Heart right ventricle (tissue), 16 donors: ENCODE measurements around the gene AIG1. TPM values are rescaled to one million over a fixed set of nuclear protein-coding genes. Genes with fewer than 3 reads are reported as not detected.
A peak's percentile ranks its signal among the peaks of the same experiment; 100 is the strongest.

ENCODE experiments used
- ATAC-seq, 8 donors: fragments of 200-7000 bp; cut with Tn5 transposase; one replicate each; pipeline ENCODE4 v1.9.1; 2020; ENCODE audit warnings: mild to moderate bottlenecking in 8 of 8, moderate library complexity in 8 of 8, moderate number of reproducible peaks in 1 of 8
- DNase-seq, 2 donors: peaks; one replicate each; pipeline ENCODE4 v3.0.0-alpha.2; 2020
- H3K27ac ChIP-seq, 10 donors: fragments of 200-600 bp; sonication (generic) in 2 of 10; one replicate each; pipeline versions ENCODE4 v1.5.0 to v1.8.0; 2020 to 2022; ENCODE audit warnings: mild to moderate bottlenecking in 3 of 10
- H3K27me3 ChIP-seq, 7 donors: fragments of 200-600 bp; one replicate each; pipeline ENCODE4 v1.8.0; 2021 to 2022; ENCODE audit warnings: mild to moderate bottlenecking in 2 of 7
- H3K36me3 ChIP-seq, 9 donors: fragments of 200-600 bp; sonication (generic) in 1 of 9; one replicate each; pipeline versions ENCODE4 v1.5.0 to v1.8.0; 2020 to 2022; ENCODE audit warnings: mild to moderate bottlenecking in 2 of 9
- H3K4me1 ChIP-seq, 9 donors: fragments of 200-600 bp; sonication (generic) in 1 of 9; one replicate each; pipeline versions ENCODE4 v1.5.0 to v1.8.0; 2020 to 2022; ENCODE audit warnings: mild to moderate bottlenecking in 4 of 9
- H3K4me3 ChIP-seq, 10 donors: fragments of 200-600 bp; sonication (generic) in 2 of 10; one replicate each; pipeline versions ENCODE4 v1.5.0 to v1.8.0; 2020 to 2022; ENCODE audit warnings: mild to moderate bottlenecking in 7 of 10, moderate library complexity in 2 of 10
- H3K9me3 ChIP-seq, 11 donors: fragments of 200-600 bp in 10 of 11; sonication (generic) in 2 of 11; one replicate each; pipeline versions ENCODE4 v1.5.0 to v1.8.0; 2013 to 2022; ENCODE audit warnings: mild to moderate bottlenecking in 2 of 11, control low read depth in 1 of 11, moderate library complexity in 1 of 11
- CTCF ChIP-seq, 9 donors: fragments of 200-600 bp; sonication (generic) in 2 of 9; IDR thresholded peaks; one replicate each; pipeline versions ENCODE4 v1.5.0 to v1.8.0; 2021 to 2022; ENCODE audit warnings: antibody characterized with exemption in 9 of 9, mild to moderate bottlenecking in 5 of 9, moderate library complexity in 1 of 9
- WGBS, 2 donors: extraction: QIAGEN DNeasy Blood & Tissue Kit; methylation state at CpG; one replicate each; pipeline ENCODE4 v1.1.7; 2013; ENCODE audit warnings: inconsistent platforms in 1 of 2; 5-methylcytosine and 5-hydroxymethylcytosine counted together
- intact Hi-C, 10 donors: fragments of 100-400 bp; cut with DNase I; formaldehyde crosslinking; loops; one replicate each; pipeline versions ENCODE4 v1.11.1 to v1.14.2; 2022
- polyA plus RNA-seq, 2 donors: library from polyadenylated mRNA; stranded (reverse); fragments of 200-250 nt; gene quantifications; one replicate each; pipeline ENCODE4 v1.2.3, GENCODE V29; 2013
- total RNA-seq, 10 donors: library from RNA; stranded (reverse); fragmentation: NEBNext Ultra II Directional in 3 of 10; extraction: Animal tissue kit (Norgen Biotek cat#: 25700) in 3 of 10; gene quantifications; one replicate each; pipeline versions ENCODE4 v1.2.1 to v1.2.4, GENCODE V29; 2021 to 2023
- donor health status: Arrhythmogenic right ventricular cardiomyopathy.
- donor health status: ischemic (EF 13 %, LVEDD 7.1; RV severe dilation, severe dysfunction).
- donor health status: healthy with polysubstance abuse.
- donor health status: DM: no; HTN: yes; CAD: no.
- donor health status: DM: no; HTN: no; CAD: no.
- donor health status: ischemic (EF 25% LVEDD 6.9; RV normal size, moderate dysfunction).
- donor health status: ischemic (EF 25% LVEDD 5.7; RV mildly dilated, moderate dysfunction).
- donor health status: healthy.
- donor health status: DM: yes; HTN: yes; CAD: no.
- donor health status: Ischemic cardiomyopathy.
- donor health status: ischemic (EF 35%, LVEDD 5.7; RV mildly dilated, moderate dysfunction).
- donor health status: nonischemic (EF 11% LVEDD 7.7; RV severe dilation, severe dysfunction).
- donor health status: DM: yes; HTN: yes; CAD: no.
- donor health status: PGD.
- donor health status: ischemic (EF 29% LVEDD 5.4; RV normal size, mild dysfunction).
- donor health status: nonischemic (EF 23%, LVEDD 6.1; RV moderate dilation, normal function).

Gene AIG1
- total and polyA plus RNA-seq, 12 donors, result 17.4 to 83.2 (median 66.2) TPM

- DNase-seq (no peak), ATAC-seq (no peak)
- no peak for TF ChIP-seq CTCF (IDR thresholded peaks at IDR 0.05)
- peak overlapping the region in 1 of 10 donors; percentile 72 for H3K27ac ChIP-seq
- H3K27me3 ChIP-seq, result no peaks in the 10 kb centered on the region
- H3K36me3 ChIP-seq, result no peaks in the 10 kb centered on the region
- WGBS, 2 donors, result 89 to 93% methylated on average over 6 of the region's 6 CpGs
- H3K4me1 ChIP-seq, result peaks cover 0 to 27% (median 17%) of the 10 kb centered on the region in 9 donors
- intact Hi-C loops, result no loop called here
- H3K4me3 ChIP-seq, result no peak overlapping the region
- no peaks in the 10 kb centered on the region for H3K9me3 ChIP-seq
Observed at GRCh38 chr6:143097224-143097795, 36.6 kb downstream of the AIG1 start.

GRCh38 chr6:143098054-143098671 lies 37.5 kb downstream of the AIG1 start:
- no peak for TF ChIP-seq CTCF (IDR thresholded peaks at IDR 0.05)
- Histone ChIP-seq H3K27ac (peak overlapping the region in 1 of 10 donors; percentile 72), H3K4me3 (no peak overlapping the region), H3K36me3 (no peaks in the 10 kb centered on the region), H3K27me3 (no peaks in the 10 kb centered on the region), H3K9me3 (no peaks in the 10 kb centered on the region), H3K4me1 (peaks cover 0 to 27% (median 17%) of the 10 kb centered on the region in 9 donors)
- 51 to 57% methylated on average over 2 of the region's 2 CpGs for WGBS, 2 donors
- ATAC-seq, result peak in 4 of 8 donors; percentile 49 to 61 (median 54)
- intact Hi-C loops, result no loop called here
- DNase-seq, result no peak

GRCh38 chr6:143099647-143100046 lies 39.0 kb downstream of the AIG1 start:
- no peak overlapping the region for H3K27ac ChIP-seq
- WGBS, 2 donors, result 96% methylated on average over 2 of the region's 2 CpGs
- no peak for TF ChIP-seq CTCF (IDR thresholded peaks at IDR 0.05)
- peaks cover 0 to 37% (median 17%) of the 10 kb centered on the region in 9 donors for H3K4me1 ChIP-seq
- intact Hi-C loops, result no loop called here
- no peak for DNase-seq
- no peak for ATAC-seq
- no peak overlapping the region for H3K4me3 ChIP-seq
- H3K27me3 ChIP-seq, result no peaks in the 10 kb centered on the region
- H3K36me3 ChIP-seq, result no peaks in the 10 kb centered on the region
- H3K9me3 ChIP-seq, result no peaks in the 10 kb centered on the region

- DNase-seq (no peak), ATAC-seq (no peak)
- intact Hi-C loops, result no loop called here
- Histone ChIP-seq H3K36me3 (no peaks in the 10 kb centered on the region), H3K27me3 (no peaks in the 10 kb centered on the region), H3K27ac (no peak overlapping the region), H3K4me1 (peaks cover 0 to 37% (median 17%) of the 10 kb centered on the region in 9 donors), H3K9me3 (no peaks in the 10 kb centered on the region), H3K4me3 (no peak overlapping the region)
- no peak for TF ChIP-seq CTCF (IDR thresholded peaks at IDR 0.05)
- WGBS, 2 donors, result 97 to 98% methylated on average over 2 of the region's 2 CpGs
Observed at GRCh38 chr6:143100429-143100828, 39.7 kb downstream of the AIG1 start.
